Peyer's patch (tissue), 4 donors: Measurements from ENCODE around the gene PPFIA4. TPM values are rescaled to one million over a fixed set of nuclear protein-coding genes. Genes with fewer than 3 reads are reported as not detected.

Experiments
- DNase-seq, 3 donors: peaks; one replicate each; pipeline ENCODE4 v3.0.0-alpha.2; 2017 to 2019
- H3K27ac ChIP-seq, 4 donors: fragments of 200-600 bp; sonication (generic); one replicate each; pipeline ENCODE4 v1.5.1; 2016 to 2019
- H3K27me3 ChIP-seq, 2 donors: fragments of 200-600 bp; sonication (generic); one replicate each; pipeline ENCODE4 v1.5.1; 2019
- H3K36me3 ChIP-seq, 3 donors: fragments of 200-600 bp; sonication (generic); one replicate each; pipeline ENCODE4 v1.5.1; 2016 to 2019
- H3K4me1 ChIP-seq, 4 donors: fragments of 200-600 bp; sonication (generic); one replicate each; pipeline ENCODE4 v1.5.1; 2016 to 2019
- H3K4me3 ChIP-seq, 4 donors: fragments of 200-600 bp; sonication (generic); 1 replicate in 3 of 4; 2 replicates in 1 of 4; pipeline ENCODE4 v1.5.1; 2016 to 2019; ENCODE audit warnings: mild to moderate bottlenecking in 1 of 4
- H3K9me3 ChIP-seq, 4 donors: fragments of 200-600 bp; sonication (generic); one replicate each; pipeline ENCODE4 v1.5.1; 2016 to 2019; ENCODE audit warnings: mild to moderate bottlenecking in 1 of 4
- POLR2A ChIP-seq, 2 donors: fragments of 450-650 bp; IDR thresholded peaks; one replicate each; pipeline ENCODE4 v1.5.1; 2017; ENCODE audit warnings: antibody characterized with exemption in 2 of 2, mild to moderate bottlenecking in 2 of 2, moderate library complexity in 2 of 2
- total RNA-seq, 4 donors: library from RNA; depleted of rRNA; stranded (reverse); fragments of >200 nt; gene quantifications; one replicate each; pipeline ENCODE4 v1.1.0, GENCODE V29; 2016
- TF ChIP-seq, protein P1 (sequence below), 6 experiments: fragments of 450-650 bp in 4 of 6; fragments of 200-600 bp in 2 of 6; sonication (generic) in 1 of 6; IDR thresholded peaks; one replicate each; pipeline ENCODE4 v1.5.1; 2017 to 2019; ENCODE audit warnings: antibody characterized with exemption in 6 of 6, mild to moderate bottlenecking in 3 of 6, moderate library complexity in 1 of 6

PPFIA4 gene
- total RNA-seq, 4 donors from 2014 or later, result 0.54 to 1.8 (median 1.7) TPM; not detected in 1

- no peaks in the 10 kb centered on the region for H3K36me3 ChIP-seq
- no peak overlapping the region for H3K4me3 ChIP-seq
- no peaks in the 10 kb centered on the region for H3K4me1 ChIP-seq
- TF ChIP-seq, protein P1, sequence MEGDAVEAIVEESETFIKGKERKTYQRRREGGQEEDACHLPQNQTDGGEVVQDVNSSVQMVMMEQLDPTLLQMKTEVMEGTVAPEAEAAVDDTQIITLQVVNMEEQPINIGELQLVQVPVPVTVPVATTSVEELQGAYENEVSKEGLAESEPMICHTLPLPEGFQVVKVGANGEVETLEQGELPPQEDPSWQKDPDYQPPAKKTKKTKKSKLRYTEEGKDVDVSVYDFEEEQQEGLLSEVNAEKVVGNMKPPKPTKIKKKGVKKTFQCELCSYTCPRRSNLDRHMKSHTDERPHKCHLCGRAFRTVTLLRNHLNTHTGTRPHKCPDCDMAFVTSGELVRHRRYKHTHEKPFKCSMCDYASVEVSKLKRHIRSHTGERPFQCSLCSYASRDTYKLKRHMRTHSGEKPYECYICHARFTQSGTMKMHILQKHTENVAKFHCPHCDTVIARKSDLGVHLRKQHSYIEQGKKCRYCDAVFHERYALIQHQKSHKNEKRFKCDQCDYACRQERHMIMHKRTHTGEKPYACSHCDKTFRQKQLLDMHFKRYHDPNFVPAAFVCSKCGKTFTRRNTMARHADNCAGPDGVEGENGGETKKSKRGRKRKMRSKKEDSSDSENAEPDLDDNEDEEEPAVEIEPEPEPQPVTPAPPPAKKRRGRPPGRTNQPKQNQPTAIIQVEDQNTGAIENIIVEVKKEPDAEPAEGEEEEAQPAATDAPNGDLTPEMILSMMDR (IDR thresholded peaks at IDR 0.05), result no peak
- no peak for TF ChIP-seq POLR2A (IDR thresholded peaks at IDR 0.05)
- no peak for DNase-seq
- no peak overlapping the region for H3K27ac ChIP-seq
- no peaks in the 10 kb centered on the region for H3K27me3 ChIP-seq
- H3K9me3 ChIP-seq, result no peaks in the 10 kb centered on the region
These were observed 77.7 kb downstream of the PPFIA4 start for GRCh38 chr1:203103829-203104495.

GRCh38 chr1:203104789-203105390, 78.6 kb downstream of the PPFIA4 start:
- no peak for TF ChIP-seq POLR2A (IDR thresholded peaks at IDR 0.05)
- DNase-seq, result no peak
- no peak overlapping the region for H3K27ac ChIP-seq
- no peak overlapping the region for H3K4me3 ChIP-seq
- no peaks in the 10 kb centered on the region for H3K27me3 ChIP-seq
- H3K4me1 ChIP-seq, result no peaks in the 10 kb centered on the region
- H3K9me3 ChIP-seq, result no peaks in the 10 kb centered on the region
- no peaks in the 10 kb centered on the region for H3K36me3 ChIP-seq

- peak overlapping the region in 1 of 4 donors; percentile 4 for H3K27ac ChIP-seq
- no peaks in the 10 kb centered on the region for H3K9me3 ChIP-seq
- no peak overlapping the region for H3K4me3 ChIP-seq
- TF ChIP-seq, protein P1 (IDR thresholded peaks at IDR 0.05), result no peak
- TF ChIP-seq POLR2A (IDR thresholded peaks at IDR 0.05), result no peak
- DNase-seq, result no peak
- H3K27me3 ChIP-seq, result no peaks in the 10 kb centered on the region
- H3K4me1 ChIP-seq, result no peaks in the 10 kb centered on the region
- no peaks in the 10 kb centered on the region for H3K36me3 ChIP-seq
These were observed 86.2 kb downstream of the PPFIA4 start for GRCh38 chr1:203112475-203112874.

DNA sequence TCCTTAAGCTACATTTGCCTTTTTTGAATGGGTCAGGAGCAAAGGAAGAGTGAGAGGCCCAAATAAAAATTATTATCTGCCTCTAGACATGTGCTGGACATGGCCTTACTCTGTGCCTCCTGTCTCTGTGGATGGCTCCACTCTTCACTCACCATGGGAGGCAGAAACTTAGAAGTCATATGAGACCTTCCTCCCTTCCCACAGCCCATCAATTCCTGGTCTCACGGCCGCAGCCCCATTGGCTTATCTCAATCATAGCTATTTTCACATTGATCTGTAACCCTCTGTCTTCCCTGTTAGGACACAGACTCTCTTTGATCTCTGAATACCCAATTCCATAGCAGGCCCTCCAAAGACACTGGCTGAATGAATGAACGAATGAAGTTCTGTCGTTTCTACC, 87.0 kb downstream of the PPFIA4 start:
- DNase-seq, result no peak
- Histone ChIP-seq H3K9me3 (no peaks in the 10 kb centered on the region), H3K4me1 (no peaks in the 10 kb centered on the region), H3K27me3 (no peaks in the 10 kb centered on the region), H3K27ac (no peak overlapping the region), H3K4me3 (no peak overlapping the region), H3K36me3 (no peaks in the 10 kb centered on the region)
- TF ChIP-seq, protein P1 (IDR thresholded peaks at IDR 0.05), result no peak
- no peak for TF ChIP-seq POLR2A (IDR thresholded peaks at IDR 0.05)

DNA sequence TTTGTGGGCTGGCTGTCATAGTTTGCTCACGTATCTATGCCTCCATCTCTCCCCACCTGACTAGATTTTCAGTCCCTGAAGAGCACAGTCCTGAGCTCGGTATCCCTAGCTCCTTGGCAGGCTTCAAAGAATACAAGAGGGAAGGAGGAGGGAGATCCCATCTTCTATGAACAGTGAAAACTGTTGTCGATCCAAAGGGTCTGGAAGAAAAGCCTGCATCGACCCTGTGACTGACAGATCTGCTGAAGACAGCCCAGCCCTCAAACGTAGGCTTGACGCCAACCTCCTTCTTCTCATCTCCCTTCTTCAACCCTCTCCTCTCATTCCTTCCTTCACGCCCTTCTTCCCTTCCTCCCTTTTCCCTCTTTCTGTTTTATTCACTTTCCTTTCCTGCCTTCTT, 87.9 kb downstream of the PPFIA4 start:
- no peaks in the 10 kb centered on the region for H3K27me3 ChIP-seq

More for the DNA sequence above, 87.9 kb downstream of the PPFIA4 start:
- Histone ChIP-seq H3K4me3 (no peak overlapping the region), H3K36me3 (no peaks in the 10 kb centered on the region), H3K27ac (no peak overlapping the region), H3K4me1 (no peaks in the 10 kb centered on the region), H3K9me3 (no peaks in the 10 kb centered on the region)
- no peak for TF ChIP-seq POLR2A (IDR thresholded peaks at IDR 0.05)
- TF ChIP-seq, protein P1 (IDR thresholded peaks at IDR 0.05), result no peak
- DNase-seq, result no peak
